Measurements from ENCODE around the gene S1PR2. TPM values are rescaled to one million over a fixed set of nuclear protein-coding genes. Genes with fewer than 3 reads are reported as not detected.

Gene S1PR2
- total RNA-seq, result 10 to 100 TPM in 1 of 2 donors, 1 to 10 TPM in 1; 10.0 to 15.3 TPM

DNA sequence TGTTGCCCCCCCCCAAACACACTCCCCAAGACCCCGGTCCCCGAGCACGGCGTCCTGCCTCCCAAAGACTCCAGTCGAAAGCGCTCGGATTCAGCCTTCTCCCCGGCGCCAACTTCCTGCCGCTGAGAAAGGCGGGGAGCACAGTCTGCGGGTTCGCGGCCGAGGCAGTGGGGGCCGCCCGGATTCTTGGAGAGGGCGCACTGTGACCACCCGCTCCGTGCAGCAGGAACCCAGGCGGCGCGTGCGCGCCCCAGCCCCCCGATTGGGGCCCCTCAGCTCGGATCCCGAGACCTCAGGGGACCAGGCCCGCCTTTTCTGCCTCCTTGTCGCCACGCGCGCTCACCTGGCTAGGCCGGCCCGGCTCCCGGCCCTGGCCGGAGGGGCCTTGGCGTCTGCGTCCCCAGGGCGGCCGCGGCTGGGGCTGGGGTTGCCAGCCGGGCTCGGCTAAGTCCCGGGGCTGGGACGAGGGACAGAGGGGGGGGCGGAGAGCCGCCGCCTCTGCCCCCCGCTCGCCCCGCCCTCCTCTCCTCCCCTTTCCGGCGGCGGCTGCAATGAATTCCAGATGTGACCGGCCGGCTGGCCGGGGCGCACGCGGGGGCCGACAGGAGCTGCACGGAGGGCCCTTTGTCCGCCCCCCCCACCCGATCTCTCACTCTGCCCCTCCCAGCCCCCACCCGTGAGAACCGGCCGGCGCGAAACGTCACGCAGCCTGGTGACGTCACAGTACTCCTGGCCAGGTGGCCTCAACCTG lies at the start of gene S1PR2:
Gene S1PR2 (minus strand): TSS at position 471 of the 751 bp plus-strand sequence. CDS start 6,426 bp downstream, outside the sequence.

DNA sequence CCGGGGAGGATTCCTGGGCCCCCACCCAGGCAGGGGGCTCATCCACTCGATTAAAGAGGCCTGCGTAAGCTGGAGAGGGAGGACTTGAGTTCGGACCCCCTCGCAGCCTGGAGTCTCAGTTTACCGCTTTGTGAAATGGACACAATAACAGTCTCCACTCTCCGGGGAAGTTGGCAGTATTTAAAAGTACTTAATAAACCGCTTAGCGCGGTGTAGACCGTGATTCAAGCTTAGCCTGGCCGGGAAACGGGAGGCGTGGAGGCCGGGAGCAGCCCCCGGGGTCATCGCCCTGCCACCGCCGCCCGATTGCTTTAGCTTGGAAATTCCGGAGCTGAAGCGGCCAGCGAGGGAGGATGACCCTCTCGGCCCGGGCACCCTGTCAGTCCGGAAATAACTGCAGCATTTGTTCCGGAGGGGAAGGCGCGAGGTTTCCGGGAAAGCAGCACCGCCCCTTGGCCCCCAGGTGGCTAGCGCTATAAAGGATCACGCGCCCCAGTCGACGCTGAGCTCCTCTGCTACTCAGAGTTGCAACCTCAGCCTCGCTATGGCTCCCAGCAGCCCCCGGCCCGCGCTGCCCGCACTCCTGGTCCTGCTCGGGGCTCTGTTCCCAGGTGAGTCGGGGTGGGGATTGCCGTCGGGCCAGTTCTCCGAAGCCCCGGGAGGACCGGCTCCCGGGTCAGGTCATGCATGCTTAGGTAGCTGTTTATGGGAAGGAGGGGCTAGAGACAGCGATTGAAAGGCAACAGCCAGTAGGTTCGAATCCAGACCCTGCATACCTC lies 39.7 kb upstream of the S1PR2 start, which contains the start of gene ICAM1:
Gene ICAM1 (plus strand): TSS at position 505 of the 779 bp plus-strand sequence. CDS start 40 bp downstream, at position 545.

GRCh38 chr19:10251792-10252694 lies 20.9 kb upstream of the S1PR2 start, which contains the start of gene MRPL4:
TSS of gene MRPL4 (plus strand) at chr19:10252214. CDS start at chr19:10252254, 40 bp downstream.

GRCh38 chr19:10194500-10195198 lies 36.5 kb downstream of the S1PR2 start, which contains the start of gene DNMT1:
TSS of gene DNMT1 (minus strand) at chr19:10194953. CDS start at chr19:10194899, 54 bp downstream.

Small RNA genes within 50 kb of the gene (small RNA-seq; reads per million reads assigned to genes)
- gene MIR4322, result 0 reads per million in 2 donors

Other genes starting within 250 kb of the S1PR2 start
- gene COL5A3, start 220.8 kb downstream of the S1PR2 start, total RNA-seq, result 10 to 100 TPM; 34.8 to 47.3 TPM
- gene RDH8, start 217.8 kb downstream of the S1PR2 start, total RNA-seq, result 1 to 10 TPM; 1.4 to 2.7 TPM
- 100 to 1,000 TPM in 1 of 2 donors, 10 to 100 TPM in 1; 94.9 to 121 TPM for gene SHFL, start 145.0 kb downstream of the S1PR2 start, total RNA-seq
- gene ANGPTL6, start 128.7 kb downstream of the S1PR2 start, total RNA-seq, result under 1 TPM in 1 of 2 donors, not detected in 1; 0.34 TPM
- gene PPAN, start 125.0 kb downstream of the S1PR2 start, total RNA-seq, result 10 to 100 TPM; 28.6 to 51.6 TPM
- gene P2RY11, start 119.6 kb downstream of the S1PR2 start, total RNA-seq, result 1 to 10 TPM; 1.4 to 2.0 TPM
- 100 to 1,000 TPM; 192 to 322 TPM for gene EIF3G, start 111.4 kb downstream of the S1PR2 start, total RNA-seq
- 10 to 100 TPM; 30.6 to 78.9 TPM for gene DNMT1, start 36.4 kb downstream of the S1PR2 start, total RNA-seq
- gene MRPL4, start 20.9 kb upstream of the S1PR2 start, total RNA-seq, result 10 to 100 TPM; 58.5 to 82.6 TPM
- gene ICAM1, start 39.8 kb upstream of the S1PR2 start, total RNA-seq, result 10 to 100 TPM; 52.9 to 90.2 TPM
- gene ICAM4, start 55.6 kb upstream of the S1PR2 start, total RNA-seq, result not detected
- under 1 TPM; under 0.01 to 0.33 TPM for gene ICAM5, start 58.6 kb upstream of the S1PR2 start, total RNA-seq
- under 1 TPM; 0.33 to 0.34 TPM for gene ZGLP1, start 78.5 kb upstream of the S1PR2 start, total RNA-seq
- gene FDX2, start 84.7 kb upstream of the S1PR2 start, total RNA-seq, result 10 to 100 TPM in 1 of 2 donors, 1 to 10 TPM in 1; 10.0 to 13.3 TPM
- 10 to 100 TPM; 13.1 to 15.3 TPM for gene RAVER1, start 102.2 kb upstream of the S1PR2 start, total RNA-seq
- 10 to 100 TPM in 1 of 2 donors, 1 to 10 TPM in 1; 5.5 to 10.3 TPM for gene ICAM3, start 108.3 kb upstream of the S1PR2 start, total RNA-seq
- 10 to 100 TPM; 69.5 to 85.6 TPM for gene TYK2, start 149.2 kb upstream of the S1PR2 start, total RNA-seq
- gene CDC37, start 172.2 kb upstream of the S1PR2 start, total RNA-seq, result 100 to 1,000 TPM; 143 to 207 TPM
- gene PDE4A, start 189.2 kb upstream of the S1PR2 start, total RNA-seq, result 1 to 10 TPM; 5.3 to 6.5 TPM

All from melanocyte of skin (primary cell).